GM23338 (cell line): Measurements from ENCODE around the gene TFF2. TPM values are rescaled to one million over a fixed set of nuclear protein-coding genes. Genes with fewer than 3 reads are reported as not detected.

Experiments
- ATAC-seq: fragments of 200-7000 bp; cut with Tn5 transposase; 3 replicates; pipeline ENCODE4 v1.9.1; 2020
- DNase-seq: peaks from one replicate; pipeline ENCODE4 v3.0.0-alpha.2; 2015; ENCODE audit warnings: low spot score
- H2AFZ ChIP-seq: fragments of 200-600 bp; sonication (generic); 2 replicates; pipeline ENCODE4 v1.8.0; 2016; ENCODE audit warnings: antibody characterized with exemption, mild to moderate bottlenecking, moderate library complexity
- H3F3A ChIP-seq: fragments of 200-600 bp; sonication (generic); replicated peaks from 2 replicates; pipeline ENCODE4 v1.8.0; 2017; ENCODE audit warnings: antibody characterized with exemption, mixed run types, low read depth
- H3K27ac ChIP-seq: fragments of 200-600 bp; sonication (generic); 2 replicates; pipeline ENCODE4 v1.6.1; 2016; ENCODE audit warnings: low read depth
- H3K27me3 ChIP-seq: fragments of 200-600 bp; sonication (generic); 2 replicates; pipeline ENCODE4 v1.8.0; 2016; ENCODE audit warnings: mild to moderate bottlenecking, mixed run types, moderate library complexity; ENCODE audit not compliant: insufficient read depth
- H3K36me3 ChIP-seq: fragments of 200-600 bp; sonication (generic); 2 replicates; pipeline ENCODE4 v1.8.0; 2016; ENCODE audit warnings: mild to moderate bottlenecking; ENCODE audit not compliant: insufficient read depth
- H3K4me1 ChIP-seq: fragments of 200-600 bp; sonication (generic); 2 replicates; pipeline ENCODE4 v1.8.0; 2016; ENCODE audit warnings: mild to moderate bottlenecking, moderate library complexity; ENCODE audit not compliant: insufficient read depth
- H3K4me2 ChIP-seq: fragments of 200-600 bp; sonication (generic); 2 replicates; pipeline ENCODE4 v1.7.1; 2017; ENCODE audit warnings: mixed run types
- H3K4me3 ChIP-seq: fragments of 200-600 bp; sonication (generic); 2 replicates; pipeline ENCODE4 v1.6.1; 2016; ENCODE audit warnings: mixed run types
- H3K79me2 ChIP-seq: fragments of 200-600 bp; sonication (generic); replicated peaks from 2 replicates; pipeline ENCODE4 v1.8.0; 2017; ENCODE audit warnings: mild to moderate bottlenecking; ENCODE audit not compliant: insufficient read depth
- H3K9me2 ChIP-seq: fragments of 200-600 bp; sonication (generic); 2 replicates; pipeline ENCODE4 v1.8.0; 2017; ENCODE audit not compliant: insufficient read depth
- H4K20me1 ChIP-seq: fragments of 200-600 bp; sonication (generic); replicated peaks from 2 replicates; pipeline ENCODE4 v1.8.0; 2017; ENCODE audit warnings: mild to moderate bottlenecking; ENCODE audit not compliant: insufficient read depth
- H3K27ac Mint-ChIP-seq: 2 replicates; pipeline ENCODE4 v1.8.0; 2020; ENCODE audit warnings: inconsistent platforms, mild to moderate bottlenecking, moderate library complexity, mixed read lengths
- H3K27me3 Mint-ChIP-seq: 3 replicates; pipeline ENCODE4 v1.8.0; 2022; ENCODE audit warnings: low read depth, mild to moderate bottlenecking, moderate library complexity, mixed read lengths, inconsistent platforms; ENCODE audit not compliant: insufficient read depth, poor library complexity
- H3K36me3 Mint-ChIP-seq: 3 replicates; pipeline ENCODE4 v1.8.0; 2021; ENCODE audit warnings: low read depth, mild to moderate bottlenecking, inconsistent platforms, moderate library complexity, mixed read lengths
- H3K4me1 Mint-ChIP-seq: 3 replicates; pipeline ENCODE4 v1.8.0; 2020; ENCODE audit warnings: mild to moderate bottlenecking, inconsistent platforms, mixed read lengths
- H3K4me3 Mint-ChIP-seq: 3 replicates; pipeline ENCODE4 v1.8.0; 2021; ENCODE audit warnings: moderate library complexity, mild to moderate bottlenecking, inconsistent platforms, mixed read lengths
- H3K9me3 Mint-ChIP-seq: 3 replicates; pipeline ENCODE4 v1.8.0; 2020; ENCODE audit warnings: moderate library complexity, mild to moderate bottlenecking, inconsistent platforms, mixed read lengths
- CREB1 ChIP-seq: fragments of 250-450 bp; sonication (Bioruptor Pico); IDR thresholded peaks from 2 replicates; pipeline ENCODE4 v1.5.0; 2020; ENCODE audit warnings: low read depth, mild to moderate bottlenecking, moderate library complexity
- EZH2 ChIP-seq: fragments of 200-600 bp; sonication (generic); IDR thresholded peaks from one replicate; pipeline ENCODE4 v1.8.0; 2017; ENCODE audit warnings: antibody characterized with exemption, mild to moderate bottlenecking, low read depth; ENCODE audit not compliant: unreplicated experiment
- JUNB ChIP-seq: IDR thresholded peaks from one replicate; pipeline ENCODE4 v1.6.1; 2016; ENCODE audit warnings: antibody characterized with exemption; ENCODE audit not compliant: unreplicated experiment
- NANOG ChIP-seq: IDR thresholded peaks from 2 replicates; pipeline ENCODE4 v1.6.1; 2016; ENCODE audit warnings: antibody characterized with exemption, borderline replicate concordance
- POLR2AphosphoS5 ChIP-seq: IDR thresholded peaks from 2 replicates; pipeline ENCODE4 v1.6.1; 2016; ENCODE audit warnings: antibody characterized with exemption, low read depth
- STAT1 ChIP-seq: IDR thresholded peaks from one replicate; pipeline ENCODE4 v1.6.1; 2016; ENCODE audit warnings: antibody characterized with exemption; ENCODE audit not compliant: unreplicated experiment
- ZNF114 ChIP-seq: fragments of 250-450 bp; sonication (Bioruptor Pico); IDR thresholded peaks from 2 replicates; pipeline ENCODE4 v1.5.0; 2020; ENCODE audit warnings: mild to moderate bottlenecking, moderate library complexity
- ZNF331 ChIP-seq: fragments of 250-450 bp; sonication (Bioruptor Pico); IDR thresholded peaks from 2 replicates; pipeline ENCODE4 v1.5.0; 2020; ENCODE audit warnings: low read depth, mild to moderate bottlenecking, moderate library complexity
- polyA plus RNA-seq: library from polyadenylated mRNA; unstranded; fragments of >200 nt; fragmentation: Nextera tagmentation; extraction: Ambion mirVana; gene quantifications from 2 replicates; pipeline ENCODE4 v1.2.1, GENCODE V29; 2016
- total RNA-seq: library from RNA; depleted of rRNA; stranded (reverse); fragments of >200 nt; shearing (Covaris generic); gene quantifications from 2 replicates; pipeline ENCODE4 v1.2.3, GENCODE V29; 2014
- TF ChIP-seq, protein P1 (sequence below): fragments of 250-450 bp; sonication (Bioruptor Pico); IDR thresholded peaks from 2 replicates; pipeline ENCODE4 v1.5.0; 2020; ENCODE audit warnings: mild to moderate bottlenecking, moderate library complexity

The TFF2 gene
- total and polyA plus RNA-seq, 2 experiments from 2014 or later: not detected

DNA sequence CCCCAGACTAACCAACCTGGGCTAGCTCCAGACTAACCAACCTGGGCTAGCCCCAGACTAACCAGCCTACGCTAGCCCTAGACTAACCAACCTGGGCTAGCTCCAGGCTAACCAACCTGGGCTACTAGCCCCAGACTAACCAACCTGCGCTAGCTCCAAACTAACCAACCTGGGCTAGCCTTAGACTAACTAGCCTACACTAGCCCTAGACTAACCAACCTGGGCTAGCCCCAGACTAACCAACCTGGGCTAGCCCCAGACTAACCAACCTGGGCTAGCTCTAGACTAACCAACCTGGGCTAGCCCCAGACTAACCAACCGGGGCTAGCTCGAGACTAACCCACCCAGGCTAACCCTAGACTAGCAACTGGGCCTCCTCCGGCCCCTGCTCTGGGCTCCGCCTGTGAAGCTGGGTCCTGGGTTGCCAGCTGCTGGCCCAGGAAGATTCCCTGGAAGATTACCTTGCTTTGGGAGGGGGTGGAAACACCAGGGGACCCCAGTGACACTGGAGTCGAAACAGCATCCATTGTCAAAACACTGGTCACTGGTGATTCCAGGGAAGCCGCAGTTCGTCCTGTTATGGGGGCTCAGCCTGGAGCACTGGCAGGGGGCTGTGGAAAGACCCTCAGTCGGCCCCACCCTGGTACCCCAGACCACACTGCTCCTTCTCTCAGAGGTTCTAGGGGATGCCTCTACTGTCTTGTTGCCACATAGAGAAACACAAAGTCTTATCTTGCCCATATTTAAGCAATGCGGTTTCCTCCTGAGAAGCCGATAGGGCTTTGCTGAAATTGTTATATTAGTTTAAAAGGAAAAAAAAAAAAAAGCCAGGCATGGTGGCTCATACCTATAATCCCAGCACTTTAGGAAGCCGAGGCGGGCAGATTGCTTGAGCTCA is 1.1 kb downstream of the TFF2 start:
- Mint-ChIP-seq H3K9me3 (peaks cover 4% of the 10 kb centered on the region; the same call in 2 of the 3 replicates), H3K27ac (no peak overlapping the region)

More for the DNA sequence above, 1.1 kb downstream of the TFF2 start:
- H3K27ac ChIP-seq: no peak overlapping the region
- H3K36me3 Mint-ChIP-seq: no peaks in the 10 kb centered on the region; the same call in 2 of the 3 replicates
- no peak overlapping the region for H3K4me3 Mint-ChIP-seq
- H3K4me3 ChIP-seq: no peak overlapping the region
- no peaks in the 10 kb centered on the region for H3K4me1 ChIP-seq
- no peaks in the 10 kb centered on the region for H3K27me3 ChIP-seq
- ATAC-seq (no peak), DNase-seq (no peak)
- no peaks in the 10 kb centered on the region for H4K20me1 ChIP-seq
- H3K79me2 ChIP-seq: no peaks in the 10 kb centered on the region
- no peak overlapping the region for H3K4me2 ChIP-seq
- H3K27me3 Mint-ChIP-seq: peaks cover 13% of the 10 kb centered on the region
- 0 out of 2 replicates have a peak, but pooled peaks cover 9% of the 10 kb centered on the region for H3K9me2 ChIP-seq
- H3K36me3 ChIP-seq: no peaks in the 10 kb centered on the region
- no peaks in the 10 kb centered on the region for H3F3A ChIP-seq
- H3K4me1 Mint-ChIP-seq: no peaks in the 10 kb centered on the region
- TF ChIP-seq STAT1 (no peak), ZNF114 (CRISPR knock-in tag) (no peak), NANOG (no peak), JUNB (no peak), CREB1 (CRISPR knock-in tag) (no peak), ZNF331 (no peak), POLR2AphosphoS5 (no peak), EZH2 (no peak)
- TF ChIP-seq, protein P1, sequence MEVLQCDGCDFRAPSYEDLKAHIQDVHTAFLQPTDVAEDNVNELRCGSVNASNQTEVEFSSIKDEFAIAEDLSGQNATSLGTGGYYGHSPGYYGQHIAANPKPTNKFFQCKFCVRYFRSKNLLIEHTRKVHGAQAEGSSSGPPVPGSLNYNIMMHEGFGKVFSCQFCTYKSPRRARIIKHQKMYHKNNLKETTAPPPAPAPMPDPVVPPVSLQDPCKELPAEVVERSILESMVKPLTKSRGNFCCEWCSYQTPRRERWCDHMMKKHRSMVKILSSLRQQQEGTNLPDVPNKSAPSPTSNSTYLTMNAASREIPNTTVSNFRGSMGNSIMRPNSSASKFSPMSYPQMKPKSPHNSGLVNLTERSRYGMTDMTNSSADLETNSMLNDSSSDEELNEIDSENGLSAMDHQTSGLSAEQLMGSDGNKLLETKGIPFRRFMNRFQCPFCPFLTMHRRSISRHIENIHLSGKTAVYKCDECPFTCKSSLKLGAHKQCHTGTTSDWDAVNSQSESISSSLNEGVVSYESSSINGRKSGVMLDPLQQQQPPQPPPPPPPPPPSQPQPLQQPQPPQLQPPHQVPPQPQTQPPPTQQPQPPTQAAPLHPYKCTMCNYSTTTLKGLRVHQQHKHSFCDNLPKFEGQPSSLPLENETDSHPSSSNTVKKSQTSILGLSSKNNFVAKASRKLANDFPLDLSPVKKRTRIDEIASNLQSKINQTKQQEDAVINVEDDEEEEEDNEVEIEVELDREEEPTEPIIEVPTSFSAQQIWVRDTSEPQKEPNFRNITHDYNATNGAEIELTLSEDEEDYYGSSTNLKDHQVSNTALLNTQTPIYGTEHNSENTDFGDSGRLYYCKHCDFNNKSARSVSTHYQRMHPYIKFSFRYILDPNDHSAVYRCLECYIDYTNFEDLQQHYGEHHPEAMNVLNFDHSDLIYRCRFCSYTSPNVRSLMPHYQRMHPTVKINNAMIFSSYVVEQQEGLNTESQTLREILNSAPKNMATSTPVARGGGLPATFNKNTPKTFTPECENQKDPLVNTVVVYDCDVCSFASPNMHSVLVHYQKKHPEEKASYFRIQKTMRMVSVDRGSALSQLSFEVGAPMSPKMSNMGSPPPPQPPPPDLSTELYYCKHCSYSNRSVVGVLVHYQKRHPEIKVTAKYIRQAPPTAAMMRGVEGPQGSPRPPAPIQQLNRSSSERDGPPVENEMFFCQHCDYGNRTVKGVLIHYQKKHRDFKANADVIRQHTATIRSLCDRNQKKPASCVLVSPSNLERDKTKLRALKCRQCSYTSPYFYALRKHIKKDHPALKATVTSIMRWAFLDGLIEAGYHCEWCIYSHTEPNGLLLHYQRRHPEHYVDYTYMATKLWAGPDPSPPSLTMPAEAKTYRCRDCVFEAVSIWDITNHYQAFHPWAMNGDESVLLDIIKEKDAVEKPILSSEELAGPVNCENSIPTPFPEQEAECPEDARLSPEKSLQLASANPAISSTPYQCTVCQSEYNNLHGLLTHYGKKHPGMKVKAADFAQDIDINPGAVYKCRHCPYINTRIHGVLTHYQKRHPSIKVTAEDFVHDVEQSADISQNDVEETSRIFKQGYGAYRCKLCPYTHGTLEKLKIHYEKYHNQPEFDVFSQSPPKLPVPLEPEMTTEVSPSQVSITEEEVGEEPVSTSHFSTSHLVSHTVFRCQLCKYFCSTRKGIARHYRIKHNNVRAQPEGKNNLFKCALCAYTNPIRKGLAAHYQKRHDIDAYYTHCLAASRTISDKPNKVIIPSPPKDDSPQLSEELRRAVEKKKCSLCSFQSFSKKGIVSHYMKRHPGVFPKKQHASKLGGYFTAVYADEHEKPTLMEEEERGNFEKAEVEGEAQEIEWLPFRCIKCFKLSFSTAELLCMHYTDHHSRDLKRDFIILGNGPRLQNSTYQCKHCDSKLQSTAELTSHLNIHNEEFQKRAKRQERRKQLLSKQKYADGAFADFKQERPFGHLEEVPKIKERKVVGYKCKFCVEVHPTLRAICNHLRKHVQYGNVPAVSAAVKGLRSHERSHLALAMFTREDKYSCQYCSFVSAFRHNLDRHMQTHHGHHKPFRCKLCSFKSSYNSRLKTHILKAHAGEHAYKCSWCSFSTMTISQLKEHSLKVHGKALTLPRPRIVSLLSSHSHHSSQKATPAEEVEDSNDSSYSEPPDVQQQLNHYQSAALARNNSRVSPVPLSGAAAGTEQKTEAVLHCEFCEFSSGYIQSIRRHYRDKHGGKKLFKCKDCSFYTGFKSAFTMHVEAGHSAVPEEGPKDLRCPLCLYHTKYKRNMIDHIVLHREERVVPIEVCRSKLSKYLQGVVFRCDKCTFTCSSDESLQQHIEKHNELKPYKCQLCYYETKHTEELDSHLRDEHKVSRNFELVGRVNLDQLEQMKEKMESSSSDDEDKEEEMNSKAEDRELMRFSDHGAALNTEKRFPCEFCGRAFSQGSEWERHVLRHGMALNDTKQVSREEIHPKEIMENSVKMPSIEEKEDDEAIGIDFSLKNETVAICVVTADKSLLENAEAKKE: no peak
- no peak overlapping the region for H2AFZ ChIP-seq
